ENCODE measurements around the gene ABCB9.

DNA sequence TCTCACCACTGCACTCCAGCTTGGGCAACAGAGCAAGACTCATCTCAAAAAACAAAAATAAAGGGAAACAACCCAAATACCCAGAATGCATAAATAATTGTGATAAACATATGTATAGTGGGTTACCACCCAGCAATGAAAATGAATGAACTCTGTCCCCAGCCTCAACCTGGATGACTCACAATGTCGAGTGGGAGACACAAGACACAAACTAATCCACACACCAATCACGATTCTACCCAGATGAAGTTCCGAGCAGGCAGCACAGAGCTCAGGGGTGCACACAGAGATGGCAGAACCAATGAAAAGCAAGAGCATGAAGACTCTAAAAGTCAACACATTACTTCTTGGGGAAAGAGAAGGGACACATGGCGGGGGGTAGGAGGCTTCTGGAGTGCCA lies 27.1 kb downstream of the ABCB9 start:
- TF ChIP-seq, protein P1, sequence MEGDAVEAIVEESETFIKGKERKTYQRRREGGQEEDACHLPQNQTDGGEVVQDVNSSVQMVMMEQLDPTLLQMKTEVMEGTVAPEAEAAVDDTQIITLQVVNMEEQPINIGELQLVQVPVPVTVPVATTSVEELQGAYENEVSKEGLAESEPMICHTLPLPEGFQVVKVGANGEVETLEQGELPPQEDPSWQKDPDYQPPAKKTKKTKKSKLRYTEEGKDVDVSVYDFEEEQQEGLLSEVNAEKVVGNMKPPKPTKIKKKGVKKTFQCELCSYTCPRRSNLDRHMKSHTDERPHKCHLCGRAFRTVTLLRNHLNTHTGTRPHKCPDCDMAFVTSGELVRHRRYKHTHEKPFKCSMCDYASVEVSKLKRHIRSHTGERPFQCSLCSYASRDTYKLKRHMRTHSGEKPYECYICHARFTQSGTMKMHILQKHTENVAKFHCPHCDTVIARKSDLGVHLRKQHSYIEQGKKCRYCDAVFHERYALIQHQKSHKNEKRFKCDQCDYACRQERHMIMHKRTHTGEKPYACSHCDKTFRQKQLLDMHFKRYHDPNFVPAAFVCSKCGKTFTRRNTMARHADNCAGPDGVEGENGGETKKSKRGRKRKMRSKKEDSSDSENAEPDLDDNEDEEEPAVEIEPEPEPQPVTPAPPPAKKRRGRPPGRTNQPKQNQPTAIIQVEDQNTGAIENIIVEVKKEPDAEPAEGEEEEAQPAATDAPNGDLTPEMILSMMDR (IDR thresholded peaks at IDR 0.05): no peak
- TF ChIP-seq POLR2A (IDR thresholded peaks at IDR 0.05): no peak
- TF ChIP-seq POLR2AphosphoS5 (IDR thresholded peaks at IDR 0.05): no peak

Data from prostate gland (tissue), 2 donors.